HG02981 (cell line): Measurements from ENCODE around the gene ALPP.
"Not testable (repeated sequence)": the region's sequence is repeated elsewhere in the genome, so short reads cannot be mapped to it uniquely, and the experiment has no call there.

Experiments
- ATAC-seq: cut with Tn5 transposase; IDR thresholded peaks from one replicate; pipeline ENCODE4 v1.9.1; 2021; ENCODE audit warnings: mild to moderate bottlenecking, moderate library complexity; ENCODE audit not compliant: unreplicated experiment

The ALPP gene

GRCh38 chr2:232400256-232401015 is 21.9 kb downstream of the ALPP start:
- ATAC-seq = no peak

GRCh38 chr2:232402518-232402917 is 24.0 kb downstream of the ALPP start:
- no peak for ATAC-seq

GRCh38 chr2:232405943-232406510 is 27.5 kb downstream of the ALPP start:
- ATAC-seq = no peak

- no peak for ATAC-seq
Observed at GRCh38 chr2:232406556-232407310, 28.2 kb downstream of the ALPP start, which contains the start of gene ALPG. Gene ALPG (plus strand): TSS chr2:232406844. CDS start chr2:232406895, 51 bp downstream.

GRCh38 chr2:232407428-232408150 is 29.0 kb downstream of the ALPP start:
- not testable (repeated sequence) for ATAC-seq

GRCh38 chr2:232408269-232408668 is 29.7 kb downstream of the ALPP start:
- not testable (repeated sequence) for ATAC-seq

GRCh38 chr2:232409617-232410016 is 31.1 kb downstream of the ALPP start:
- ATAC-seq = not testable (repeated sequence)

GRCh38 chr2:232410238-232410900 is 31.8 kb downstream of the ALPP start:
- no peak for ATAC-seq

GRCh38 chr2:232411901-232412629 is 33.5 kb downstream of the ALPP start:
- no peak for ATAC-seq

GRCh38 chr2:232412986-232413385 is 34.4 kb downstream of the ALPP start:
- no peak for ATAC-seq

GRCh38 chr2:232415138-232415690 is 36.7 kb downstream of the ALPP start:
- ATAC-seq = no peak

GRCh38 chr2:232415736-232416520 is 37.4 kb downstream of the ALPP start:
- ATAC-seq = no peak

GRCh38 chr2:232416521-232417470 is 38.2 kb downstream of the ALPP start:
- ATAC-seq = no peak

GRCh38 chr2:232417489-232417888 is 38.9 kb downstream of the ALPP start:
- no peak for ATAC-seq

- no peak for ATAC-seq
Observed at GRCh38 chr2:232418056-232418455, 39.5 kb downstream of the ALPP start.

GRCh38 chr2:232418466-232419244 is 40.1 kb downstream of the ALPP start:
- no peak for ATAC-seq
